ENCODE measurements around the gene ZNF668. TPM values are rescaled to one million over a fixed set of nuclear protein-coding genes. Genes with fewer than 3 reads are reported as not detected.

Gene ZNF668
- polyA plus RNA-seq, 1 of the 3 experiments (the other 2 are of a cell fraction), result 13.6 TPM

GRCh38 chr16:31043898-31044481, 30.1 kb downstream of the ZNF668 start (continued):
- TF ChIP-seq NFIC (IDR thresholded peaks at IDR 0.05; ENCODE audit: borderline replicate concordance), result no peak

- Histone ChIP-seq H3K4me1 (ENCODE audit: control insufficient read depth in 1 of 2, insufficient read depth in 2 of 2, low read depth in 1 of 2, low read length in 1 of 2) (no peaks in the 10 kb centered on the region), H3K9me3 (no peaks in the 10 kb centered on the region), H3K27me3 (ENCODE audit: insufficient read depth) (no peaks in the 10 kb centered on the region), H3K36me3 (replicated peaks in 1 of 2; ENCODE audit: control insufficient read depth in 1 of 2, insufficient read depth in 2 of 2, low read length in 1 of 2) (peaks cover 22 to 23% of the 10 kb centered on the region in 2 experiments), H3K27ac (ENCODE audit: low read depth in 2 of 2, low read length in 1 of 2) (no peak overlapping the region), H2AFZ (ENCODE audit: low read depth) (no peak overlapping the region), H3K4me2 (no peak overlapping the region), H3K9ac (no peak overlapping the region), H3K79me2 (ENCODE audit: insufficient read depth) (no peaks in the 10 kb centered on the region), H3K9me2 (no peaks in the 10 kb centered on the region), H4K20me1 (ENCODE audit: insufficient read depth) (no peaks in the 10 kb centered on the region), H3K4me3 (ENCODE audit: low read depth in 2 of 2, low read length in 1 of 2) (no peak overlapping the region), H3F3A (replicated peaks; ENCODE audit: insufficient read depth) (peaks cover 4% of the 10 kb centered on the region)
- DNase-seq, result no peak
- TF ChIP-seq SIN3A (IDR thresholded peaks at IDR 0.05; ENCODE audit: borderline replicate concordance, low read depth, low read length), result no peak
- no peak for TF ChIP-seq RXRA (IDR thresholded peaks at IDR 0.05; ENCODE audit: borderline replicate concordance, low read depth)
- TF ChIP-seq USF1 (IDR thresholded peaks at IDR 0.05; ENCODE audit: borderline replicate concordance, low read depth), result no peak
- no peak for TF ChIP-seq RFX5 (IDR thresholded peaks at IDR 0.05; ENCODE audit: low read length)
- TF ChIP-seq CHD2 (IDR thresholded peaks at IDR 0.05; ENCODE audit: low read length, partially characterized antibody), result no peak
- ChIA-PET CTCF (no interaction called here), POLR2A (no interaction called here)
- 94% methylated on average over 1 of the region's 1 CpG for WGBS (ENCODE audit: low lambda C conversion rate)
Measured at GRCh38 chr16:31043352-31043751, 30.7 kb downstream of the ZNF668 start.

GRCh38 chr16:31042866-31043265, 31.2 kb downstream of the ZNF668 start:
- ChIA-PET CTCF (no interaction called here), POLR2A (no interaction called here)
- WGBS (ENCODE audit: low lambda C conversion rate), result 94% methylated on average over 8 of the region's 10 CpGs
- H3K27me3 ChIP-seq (ENCODE audit: insufficient read depth), result no peaks in the 10 kb centered on the region
- H3K36me3 ChIP-seq (replicated peaks in 1 of 2; ENCODE audit: control insufficient read depth in 1 of 2, insufficient read depth in 2 of 2, low read length in 1 of 2), result peaks cover 27 to 28% of the 10 kb centered on the region in 2 experiments
- H3K4me2 ChIP-seq, result no peak overlapping the region
- no peaks in the 10 kb centered on the region for H4K20me1 ChIP-seq (ENCODE audit: insufficient read depth)
- no peak for DNase-seq
- H3K27ac ChIP-seq (ENCODE audit: low read depth in 2 of 2, low read length in 1 of 2), result no peak overlapping the region
- H3K4me3 ChIP-seq (ENCODE audit: low read depth in 2 of 2, low read length in 1 of 2), result no peak overlapping the region
- no peak overlapping the region for H3K9ac ChIP-seq
- H3F3A ChIP-seq (replicated peaks; ENCODE audit: insufficient read depth), result peaks cover 4% of the 10 kb centered on the region
- no peak overlapping the region for H2AFZ ChIP-seq (ENCODE audit: low read depth)
- no peaks in the 10 kb centered on the region for H3K79me2 ChIP-seq (ENCODE audit: insufficient read depth)
- H3K9me2 ChIP-seq, result no peaks in the 10 kb centered on the region
- TF ChIP-seq TCF12 (IDR thresholded peaks at IDR 0.05) (no peak), YY1 (IDR thresholded peaks at IDR 0.05; ENCODE audit: low read depth) (no peak), CHD2 (IDR thresholded peaks at IDR 0.05; ENCODE audit: low read length, partially characterized antibody) (no peak), GABPA (IDR thresholded peaks at IDR 0.05; ENCODE audit: low read depth) (no peak), NRF1 (IDR thresholded peaks at IDR 0.05; ENCODE audit: low read depth, low read length) (no peak)
- H3K4me1 ChIP-seq (ENCODE audit: control insufficient read depth in 1 of 2, insufficient read depth in 2 of 2, low read depth in 1 of 2, low read length in 1 of 2), result no peaks in the 10 kb centered on the region
- no peaks in the 10 kb centered on the region for H3K9me3 ChIP-seq

GRCh38 chr16:31038993-31039392, 35.0 kb downstream of the ZNF668 start:
- peaks cover 7% of the 10 kb centered on the region for H4K20me1 ChIP-seq (ENCODE audit: insufficient read depth)
- no peak overlapping the region for H3K27ac ChIP-seq (ENCODE audit: low read depth in 2 of 2, low read length in 1 of 2)
- H3K9ac ChIP-seq, result no peak overlapping the region
- no peak overlapping the region for H3K4me3 ChIP-seq (ENCODE audit: low read depth in 2 of 2, low read length in 1 of 2)
- H3K36me3 ChIP-seq (replicated peaks in 1 of 2; ENCODE audit: control insufficient read depth in 1 of 2, insufficient read depth in 2 of 2, low read length in 1 of 2), result peaks cover 32 to 51% of the 10 kb centered on the region in 2 experiments
- no peaks in the 10 kb centered on the region for H3F3A ChIP-seq (replicated peaks; ENCODE audit: insufficient read depth)
- H3K79me2 ChIP-seq (ENCODE audit: insufficient read depth), result peaks cover 15% of the 10 kb centered on the region
- no peak for DNase-seq
- H3K4me1 ChIP-seq (ENCODE audit: control insufficient read depth in 1 of 2, insufficient read depth in 2 of 2, low read depth in 1 of 2, low read length in 1 of 2), result peaks cover 4% of the 10 kb centered on the region in 2 experiments; a peak in 1 of 4 replicates
- no CpG with 5 or more reads among the region's 2 CpGs for WGBS (ENCODE audit: low lambda C conversion rate)
- no peak overlapping the region for H2AFZ ChIP-seq (ENCODE audit: low read depth)
- CTCF ChIA-PET, result no interaction called here
- no peaks in the 10 kb centered on the region for H3K9me2 ChIP-seq
- H3K27me3 ChIP-seq (ENCODE audit: insufficient read depth), result no peaks in the 10 kb centered on the region
- H3K9me3 ChIP-seq, result no peaks in the 10 kb centered on the region
- H3K4me2 ChIP-seq, result no peak overlapping the region
- POLR2A ChIA-PET, result no interaction called here
- TF ChIP-seq RCOR1 (IDR thresholded peaks at IDR 0.05; ENCODE audit: low read length), result no peak
- no peak for TF ChIP-seq CTCF (IDR thresholded peaks at IDR 0.05)
- no peak for TF ChIP-seq USF1 (IDR thresholded peaks at IDR 0.05; ENCODE audit: borderline replicate concordance, low read depth)
- no peak for TF ChIP-seq PBX3 (IDR thresholded peaks at IDR 0.05)
- TF ChIP-seq FOSL2 (IDR thresholded peaks at IDR 0.05; ENCODE audit: borderline replicate concordance, low read depth), result no peak
- no peak for TF ChIP-seq GATA2 (CRISPR knock-in tag; IDR thresholded peaks at IDR 0.05)
- TF ChIP-seq FOXJ3 (CRISPR knock-in tag; IDR thresholded peaks at IDR 0.05), result no peak
- no peak for TF ChIP-seq MAX (IDR thresholded peaks at IDR 0.05; ENCODE audit: low read depth)
- TF ChIP-seq CHD2 (IDR thresholded peaks at IDR 0.05; ENCODE audit: low read length, partially characterized antibody), result no peak

Data from SK-N-SH (cell line).